HepG2 (cell line): ENCODE data around the gene CDR2L. TPM values are rescaled to one million over a fixed set of nuclear protein-coding genes. Genes with fewer than 3 reads are reported as not detected.

Source experiments
- AHR ChIP-seq: IDR thresholded peaks from 2 replicates; pipeline ENCODE4 v1.6.1; 2018; ENCODE audit warnings: missing genetic modification reagents, missing compliant biosample characterization
- ARHGAP35 ChIP-seq: sonication (generic); formaldehyde crosslinking; IDR thresholded peaks from 2 replicates; pipeline ENCODE4 v1.9.0; 2022; ENCODE audit warnings: mild to moderate bottlenecking, inconsistent platforms, moderate library complexity, missing genetic modification reagents, borderline replicate concordance
- DNMT1 ChIP-seq: sonication (generic); formaldehyde crosslinking; IDR thresholded peaks from 2 replicates; pipeline ENCODE4 v1.5.1; 2020; ENCODE audit warnings: mild to moderate bottlenecking, missing genetic modification reagents
- ELF1 ChIP-seq: sonication (generic); formaldehyde crosslinking; IDR thresholded peaks from 2 replicates; pipeline ENCODE4 v1.4.0; 2020; ENCODE audit warnings: missing genetic modification reagents
- HNRNPH1 ChIP-seq: fragments of 200-400 bp; formaldehyde crosslinking; optimal IDR thresholded peaks from 2 replicates; pipeline ENCODE3; 2017; ENCODE audit warnings: mild to moderate bottlenecking, low read depth, low read length
- RFXAP ChIP-seq: sonication (generic); formaldehyde crosslinking; IDR thresholded peaks from 2 replicates; pipeline ENCODE4 v1.4.0; 2020; ENCODE audit warnings: missing genetic modification reagents, borderline replicate concordance
- SOX6 ChIP-seq, 2 experiments: fragments of 450-650 bp in 1 of 2; sonication (generic) in 1 of 2; formaldehyde crosslinking in 1 of 2; IDR thresholded peaks; 2 replicates each; pipeline versions ENCODE4 v1.4.0 to v1.6.1; 2017 to 2020; ENCODE audit warnings: antibody characterized with exemption in 1 of 2, mild to moderate bottlenecking in 1 of 2, missing genetic modification reagents in 1 of 2
- SYNCRIP ChIP-seq: fragments of 200-400 bp; formaldehyde crosslinking; IDR thresholded peaks from 2 replicates; pipeline ENCODE4 v1.6.1; 2018; ENCODE audit warnings: mild to moderate bottlenecking, low read depth, low read length; ENCODE audit not compliant: insufficient read depth
- TOE1 ChIP-seq: sonication (generic); formaldehyde crosslinking; IDR thresholded peaks from 2 replicates; pipeline ENCODE4 v1.4.0; 2020; ENCODE audit warnings: mild to moderate bottlenecking, missing genetic modification reagents
- ZFAT ChIP-seq: sonication (generic); formaldehyde crosslinking; conservative IDR thresholded peaks from 2 replicates; pipeline ENCODE4 v1.8.1; 2023; ENCODE audit warnings: missing genetic modification reagents, inconsistent platforms
- ZFP1 ChIP-seq: IDR thresholded peaks from 2 replicates; pipeline ENCODE4 v1.6.1; 2016
- ZFY ChIP-seq: sonication (generic); formaldehyde crosslinking; IDR thresholded peaks from 2 replicates; pipeline ENCODE4 v1.4.0; 2020; ENCODE audit warnings: missing genetic modification reagents
- ZMAT3 ChIP-seq: sonication (generic); formaldehyde crosslinking; conservative IDR thresholded peaks from 2 replicates; pipeline ENCODE4 v1.7.0; 2021; ENCODE audit warnings: missing genetic modification reagents
- ZNF383 ChIP-seq: sonication (generic); formaldehyde crosslinking; IDR thresholded peaks from 2 replicates; pipeline ENCODE4 v1.4.0; 2020; ENCODE audit warnings: missing genetic modification reagents, mild to moderate bottlenecking, borderline replicate concordance
- ZNF670 ChIP-seq: sonication (generic); formaldehyde crosslinking; IDR thresholded peaks from 2 replicates; pipeline ENCODE4 v1.8.0; 2022; ENCODE audit warnings: mild to moderate bottlenecking, missing genetic modification reagents, borderline replicate concordance
- ZNF737 ChIP-seq: sonication (generic); formaldehyde crosslinking; IDR thresholded peaks from 2 replicates; pipeline ENCODE4 v1.5.0; 2020; ENCODE audit warnings: missing genetic modification reagents, mild to moderate bottlenecking, borderline replicate concordance
- ZNF761 ChIP-seq: sonication (generic); formaldehyde crosslinking; conservative IDR thresholded peaks from 2 replicates; pipeline ENCODE4 v1.4.0; 2020; ENCODE audit warnings: mild to moderate bottlenecking, missing genetic modification reagents
- ZNF878 ChIP-seq: sonication (generic); formaldehyde crosslinking; IDR thresholded peaks from 2 replicates; pipeline ENCODE4 v1.8.1; 2023; ENCODE audit warnings: mild to moderate bottlenecking, missing genetic modification reagents, moderate library complexity
- polyA plus RNA-seq, 8 experiments: library from polyadenylated mRNA; depleted of rRNA in 3 of 8; stranded (reverse) in 7 of 8; unstranded in 1 of 8; fragments of >200 nt; fragmentation: Illumina TruSeq in 4 of 8; extraction: Trizol in 4 of 8; gene quantifications; 2 replicates each; pipeline versions ENCODE4 v1.2.1 to v1.2.3, GENCODE V29; 2011 to 2016; ENCODE audit warnings: low read depth in 4 of 8, missing spikeins in 1 of 8, mixed read lengths in 1 of 8; ENCODE audit not compliant: insufficient read depth in 1 of 8
- total RNA-seq, 5 experiments: library from RNA; depleted of rRNA; stranded (reverse); fragments of >200 nt; fragmentation: Illumina TruSeq; extraction: Trizol; gene quantifications; 2 replicates each; pipeline ENCODE4 v1.2.3, GENCODE V29; 2016; ENCODE audit warnings: low read depth in 1 of 5
- TF ChIP-seq, protein P1 (sequence below): sonication (generic); formaldehyde crosslinking; IDR thresholded peaks from 2 replicates; pipeline ENCODE4 v1.5.0; 2020; ENCODE audit warnings: mild to moderate bottlenecking, missing genetic modification reagents, borderline replicate concordance
- TF ChIP-seq, protein P2 (sequence below): sonication (generic); formaldehyde crosslinking; IDR thresholded peaks from 2 replicates; pipeline ENCODE4 v1.5.0; 2020; ENCODE audit warnings: mild to moderate bottlenecking, missing genetic modification reagents
- TF ChIP-seq, protein P3 (sequence below): sonication (generic); formaldehyde crosslinking; IDR thresholded peaks from 2 replicates; pipeline ENCODE4 v1.5.1; 2020; ENCODE audit warnings: mild to moderate bottlenecking, missing genetic modification reagents, moderate library complexity
- TF ChIP-seq, protein P4 (sequence below): sonication (generic); formaldehyde crosslinking; IDR thresholded peaks from 2 replicates; pipeline ENCODE4 v1.5.0; 2020; ENCODE audit warnings: missing genetic modification reagents

CDR2L gene
- total and polyA plus RNA-seq, 2 of the 13 experiments (the other 11 are each of a cell fraction or from before 2014, with no cell fraction given): 1.9 to 2.1 TPM

DNA sequence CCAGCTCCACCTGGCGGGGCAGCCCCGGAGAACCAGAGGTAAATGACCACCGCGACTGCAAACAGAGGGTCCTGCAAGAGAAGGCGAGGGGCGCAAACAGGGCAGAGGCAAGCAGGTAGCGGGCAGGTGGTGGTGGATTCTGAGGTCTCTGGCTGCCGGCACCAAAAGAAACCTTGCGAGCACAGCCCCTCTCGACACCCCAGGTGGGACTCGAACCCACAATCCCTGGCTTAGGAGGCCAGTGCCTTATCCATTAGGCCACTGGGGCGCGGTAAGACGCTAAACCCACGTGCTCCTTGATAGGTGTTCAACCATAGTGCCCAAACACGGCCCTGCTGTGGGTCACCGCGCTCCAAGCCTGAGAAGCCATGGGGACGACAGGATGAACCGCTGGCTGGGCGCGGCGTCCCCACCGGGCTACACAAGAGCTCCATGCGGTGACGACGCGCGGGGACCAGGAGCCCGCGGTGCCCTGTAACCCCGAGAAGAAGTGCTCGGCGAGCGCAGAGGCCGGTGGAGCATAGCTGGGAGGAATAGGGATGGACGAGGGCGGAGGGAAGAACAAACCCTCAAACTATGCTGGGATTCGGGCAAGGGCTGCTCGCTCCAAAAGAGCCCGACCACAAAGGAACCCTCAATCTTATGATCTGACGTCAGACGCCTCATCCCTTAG, 46.9 kb downstream of the CDR2L start (continued):
- TF ChIP-seq, protein P1, sequence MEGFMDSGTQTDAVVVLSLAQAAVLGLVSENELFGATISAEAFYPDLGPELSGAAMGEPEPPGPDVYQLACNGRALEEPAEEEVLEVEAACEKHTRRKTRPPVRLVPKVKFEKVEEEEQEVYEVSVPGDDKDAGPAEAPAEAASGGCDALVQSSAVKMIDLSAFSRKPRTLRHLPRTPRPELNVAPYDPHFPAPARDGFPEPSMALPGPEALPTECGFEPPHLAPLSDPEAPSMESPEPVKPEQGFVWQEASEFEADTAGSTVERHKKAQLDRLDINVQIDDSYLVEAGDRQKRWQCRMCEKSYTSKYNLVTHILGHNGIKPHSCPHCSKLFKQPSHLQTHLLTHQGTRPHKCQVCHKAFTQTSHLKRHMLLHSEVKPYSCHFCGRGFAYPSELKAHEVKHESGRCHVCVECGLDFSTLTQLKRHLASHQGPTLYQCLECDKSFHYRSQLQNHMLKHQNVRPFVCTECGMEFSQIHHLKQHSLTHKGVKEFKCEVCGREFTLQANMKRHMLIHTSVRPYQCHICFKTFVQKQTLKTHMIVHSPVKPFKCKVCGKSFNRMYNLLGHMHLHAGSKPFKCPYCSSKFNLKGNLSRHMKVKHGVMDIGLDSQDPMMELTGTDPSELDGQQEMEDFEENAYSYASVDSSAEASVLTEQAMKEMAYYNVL (CRISPR knock-in tag): peak; percentile 49
- TF ChIP-seq ZNF761 (no peak), ZFP1 (CRISPR knock-in tag) (peak; percentile 91; the same call in 1 of the 2 replicates), ZFY (CRISPR knock-in tag) (peak; percentile 58), ZNF737 (peak; percentile 44; the same call in 1 of the 2 replicates), TOE1 (CRISPR knock-in tag) (no peak; the same call in 1 of the 2 replicates), RFXAP (peak; percentile 86), DNMT1 (CRISPR knock-in tag) (peak; percentile 87; the same call in 1 of the 2 replicates), ZNF383 (CRISPR knock-in tag) (peak; percentile 50; the same call in 1 of the 2 replicates), ZFAT (CRISPR knock-in tag) (no peak; the same call in 1 of the 2 replicates), ZMAT3 (CRISPR knock-in tag) (no peak), AHR (CRISPR knock-in tag) (no peak; the same call in 1 of the 2 replicates), HNRNPH1 (no peak), ELF1 (CRISPR knock-in tag) (peak; percentile 58), ARHGAP35 (CRISPR knock-in tag) (peak; percentile 82), ZNF670 (peak; percentile 72), SOX6 (IDR thresholded peaks at IDR 0.05) (no peak), SOX6 (CRISPR knock-in tag; IDR thresholded peaks at IDR 0.05) (peak; percentile 27; the same call in 1 of the 2 replicates), ZNF878 (CRISPR knock-in tag) (peak; percentile 86), SYNCRIP (no peak)
- TF ChIP-seq, protein P2, sequence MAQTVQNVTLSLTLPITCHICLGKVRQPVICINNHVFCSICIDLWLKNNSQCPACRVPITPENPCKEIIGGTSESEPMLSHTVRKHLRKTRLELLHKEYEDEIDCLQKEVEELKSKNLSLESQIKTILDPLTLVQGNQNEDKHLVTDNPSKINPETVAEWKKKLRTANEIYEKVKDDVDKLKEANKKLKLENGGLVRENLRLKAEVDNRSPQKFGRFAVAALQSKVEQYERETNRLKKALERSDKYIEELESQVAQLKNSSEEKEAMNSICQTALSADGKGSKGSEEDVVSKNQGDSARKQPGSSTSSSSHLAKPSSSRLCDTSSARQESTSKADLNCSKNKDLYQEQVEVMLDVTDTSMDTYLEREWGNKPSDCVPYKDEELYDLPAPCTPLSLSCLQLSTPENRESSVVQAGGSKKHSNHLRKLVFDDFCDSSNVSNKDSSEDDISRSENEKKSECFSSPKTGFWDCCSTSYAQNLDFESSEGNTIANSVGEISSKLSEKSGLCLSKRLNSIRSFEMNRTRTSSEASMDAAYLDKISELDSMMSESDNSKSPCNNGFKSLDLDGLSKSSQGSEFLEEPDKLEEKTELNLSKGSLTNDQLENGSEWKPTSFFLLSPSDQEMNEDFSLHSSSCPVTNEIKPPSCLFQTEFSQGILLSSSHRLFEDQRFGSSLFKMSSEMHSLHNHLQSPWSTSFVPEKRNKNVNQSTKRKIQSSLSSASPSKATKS (CRISPR knock-in tag): peak; percentile 92; the same call in 1 of the 2 replicates
- TF ChIP-seq, protein P3, sequence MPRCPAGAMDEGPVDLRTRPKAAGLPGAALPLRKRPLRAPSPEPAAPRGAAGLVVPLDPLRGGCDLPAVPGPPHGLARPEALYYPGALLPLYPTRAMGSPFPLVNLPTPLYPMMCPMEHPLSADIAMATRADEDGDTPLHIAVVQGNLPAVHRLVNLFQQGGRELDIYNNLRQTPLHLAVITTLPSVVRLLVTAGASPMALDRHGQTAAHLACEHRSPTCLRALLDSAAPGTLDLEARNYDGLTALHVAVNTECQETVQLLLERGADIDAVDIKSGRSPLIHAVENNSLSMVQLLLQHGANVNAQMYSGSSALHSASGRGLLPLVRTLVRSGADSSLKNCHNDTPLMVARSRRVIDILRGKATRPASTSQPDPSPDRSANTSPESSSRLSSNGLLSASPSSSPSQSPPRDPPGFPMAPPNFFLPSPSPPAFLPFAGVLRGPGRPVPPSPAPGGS: no peak; the same call in none of the 2 replicates
- TF ChIP-seq, protein P4, sequence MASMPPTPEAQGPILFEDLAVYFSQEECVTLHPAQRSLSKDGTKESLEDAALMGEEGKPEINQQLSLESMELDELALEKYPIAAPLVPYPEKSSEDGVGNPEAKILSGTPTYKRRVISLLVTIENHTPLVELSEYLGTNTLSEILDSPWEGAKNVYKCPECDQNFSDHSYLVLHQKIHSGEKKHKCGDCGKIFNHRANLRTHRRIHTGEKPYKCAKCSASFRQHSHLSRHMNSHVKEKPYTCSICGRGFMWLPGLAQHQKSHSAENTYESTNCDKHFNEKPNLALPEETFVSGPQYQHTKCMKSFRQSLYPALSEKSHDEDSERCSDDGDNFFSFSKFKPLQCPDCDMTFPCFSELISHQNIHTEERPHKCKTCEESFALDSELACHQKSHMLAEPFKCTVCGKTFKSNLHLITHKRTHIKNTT (CRISPR knock-in tag): no peak
